Measurements from ENCODE around the gene SH2B3. TPM values are rescaled to one million over a fixed set of nuclear protein-coding genes. Genes with fewer than 3 reads are reported as not detected.

SH2B3 gene
- total RNA-seq, 1 donor from 2014 or later, result 11.3 TPM

DNA sequence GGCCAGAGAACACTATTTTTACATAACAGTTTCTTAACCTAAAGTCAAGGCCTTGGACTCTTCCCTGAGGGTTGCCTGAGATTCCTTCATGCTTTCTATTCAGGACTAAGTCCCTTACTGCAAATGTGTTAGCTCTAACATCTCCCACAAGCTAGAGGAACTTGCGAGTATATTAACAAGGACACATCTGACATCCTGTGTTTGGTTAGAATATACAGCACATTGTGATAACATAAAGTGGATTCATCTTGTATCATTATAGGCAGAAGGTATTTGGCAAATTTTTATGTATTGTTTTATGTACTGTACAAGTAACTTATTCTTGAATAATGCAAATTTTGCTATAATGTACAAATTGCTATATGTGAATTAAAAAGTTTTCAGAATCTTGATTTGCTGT is 45.5 kb downstream of the SH2B3 start:
- peaks cover 7% of the 10 kb centered on the region for H3K36me3 Mint-ChIP-seq (ENCODE audit: low read depth)
- TF ChIP-seq, protein P1, sequence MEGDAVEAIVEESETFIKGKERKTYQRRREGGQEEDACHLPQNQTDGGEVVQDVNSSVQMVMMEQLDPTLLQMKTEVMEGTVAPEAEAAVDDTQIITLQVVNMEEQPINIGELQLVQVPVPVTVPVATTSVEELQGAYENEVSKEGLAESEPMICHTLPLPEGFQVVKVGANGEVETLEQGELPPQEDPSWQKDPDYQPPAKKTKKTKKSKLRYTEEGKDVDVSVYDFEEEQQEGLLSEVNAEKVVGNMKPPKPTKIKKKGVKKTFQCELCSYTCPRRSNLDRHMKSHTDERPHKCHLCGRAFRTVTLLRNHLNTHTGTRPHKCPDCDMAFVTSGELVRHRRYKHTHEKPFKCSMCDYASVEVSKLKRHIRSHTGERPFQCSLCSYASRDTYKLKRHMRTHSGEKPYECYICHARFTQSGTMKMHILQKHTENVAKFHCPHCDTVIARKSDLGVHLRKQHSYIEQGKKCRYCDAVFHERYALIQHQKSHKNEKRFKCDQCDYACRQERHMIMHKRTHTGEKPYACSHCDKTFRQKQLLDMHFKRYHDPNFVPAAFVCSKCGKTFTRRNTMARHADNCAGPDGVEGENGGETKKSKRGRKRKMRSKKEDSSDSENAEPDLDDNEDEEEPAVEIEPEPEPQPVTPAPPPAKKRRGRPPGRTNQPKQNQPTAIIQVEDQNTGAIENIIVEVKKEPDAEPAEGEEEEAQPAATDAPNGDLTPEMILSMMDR (conservative IDR thresholded peaks at IDR 0.05), result no peak
- peak overlapping the region; percentile 54 for H3K27ac Mint-ChIP-seq (ENCODE audit: unreplicated experiment)
- H3K9me3 Mint-ChIP-seq, result no peaks in the 10 kb centered on the region
- peaks cover 5% of the 10 kb centered on the region for H3K4me1 Mint-ChIP-seq
- no peaks in the 10 kb centered on the region for H3K27me3 Mint-ChIP-seq (ENCODE audit: low read depth)
- no peak overlapping the region for H3K4me3 Mint-ChIP-seq
- no peak for DNase-seq (ENCODE audit: low read depth, low spot score)

DNA sequence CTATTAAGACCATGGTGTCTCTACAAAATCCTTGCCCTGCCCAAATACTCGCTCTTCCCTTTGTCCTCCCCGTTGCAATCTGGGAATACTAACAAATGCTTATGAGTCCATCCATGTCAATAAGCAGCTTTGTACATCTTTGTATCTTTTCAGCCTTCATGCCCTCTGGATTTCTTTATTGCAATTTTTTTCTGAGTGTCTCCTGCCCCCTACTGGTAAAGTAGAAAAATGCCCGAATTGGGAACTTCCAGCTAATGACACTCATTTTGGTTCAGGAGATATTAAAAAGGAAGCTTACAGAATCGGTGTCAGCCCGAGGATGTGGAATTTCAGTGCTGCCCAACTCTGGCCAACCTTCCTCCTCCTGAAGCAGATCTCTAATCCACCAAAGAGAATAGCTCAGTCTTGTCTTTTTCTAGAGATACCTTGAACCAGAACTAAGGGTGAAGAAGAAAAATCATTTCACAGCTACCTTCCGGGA is 46.0 kb downstream of the SH2B3 start:
- H3K27ac Mint-ChIP-seq (ENCODE audit: unreplicated experiment), result no peak overlapping the region
- H3K9me3 Mint-ChIP-seq, result no peaks in the 10 kb centered on the region
- TF ChIP-seq, protein P1 (conservative IDR thresholded peaks at IDR 0.05), result peak; percentile 88
- H3K36me3 Mint-ChIP-seq (ENCODE audit: low read depth), result peaks cover 8% of the 10 kb centered on the region
- no peak for DNase-seq (ENCODE audit: low read depth, low spot score)
- H3K4me1 Mint-ChIP-seq, result peaks cover 4% of the 10 kb centered on the region
- no peaks in the 10 kb centered on the region for H3K27me3 Mint-ChIP-seq (ENCODE audit: low read depth)
- no peak overlapping the region for H3K4me3 Mint-ChIP-seq

DNA sequence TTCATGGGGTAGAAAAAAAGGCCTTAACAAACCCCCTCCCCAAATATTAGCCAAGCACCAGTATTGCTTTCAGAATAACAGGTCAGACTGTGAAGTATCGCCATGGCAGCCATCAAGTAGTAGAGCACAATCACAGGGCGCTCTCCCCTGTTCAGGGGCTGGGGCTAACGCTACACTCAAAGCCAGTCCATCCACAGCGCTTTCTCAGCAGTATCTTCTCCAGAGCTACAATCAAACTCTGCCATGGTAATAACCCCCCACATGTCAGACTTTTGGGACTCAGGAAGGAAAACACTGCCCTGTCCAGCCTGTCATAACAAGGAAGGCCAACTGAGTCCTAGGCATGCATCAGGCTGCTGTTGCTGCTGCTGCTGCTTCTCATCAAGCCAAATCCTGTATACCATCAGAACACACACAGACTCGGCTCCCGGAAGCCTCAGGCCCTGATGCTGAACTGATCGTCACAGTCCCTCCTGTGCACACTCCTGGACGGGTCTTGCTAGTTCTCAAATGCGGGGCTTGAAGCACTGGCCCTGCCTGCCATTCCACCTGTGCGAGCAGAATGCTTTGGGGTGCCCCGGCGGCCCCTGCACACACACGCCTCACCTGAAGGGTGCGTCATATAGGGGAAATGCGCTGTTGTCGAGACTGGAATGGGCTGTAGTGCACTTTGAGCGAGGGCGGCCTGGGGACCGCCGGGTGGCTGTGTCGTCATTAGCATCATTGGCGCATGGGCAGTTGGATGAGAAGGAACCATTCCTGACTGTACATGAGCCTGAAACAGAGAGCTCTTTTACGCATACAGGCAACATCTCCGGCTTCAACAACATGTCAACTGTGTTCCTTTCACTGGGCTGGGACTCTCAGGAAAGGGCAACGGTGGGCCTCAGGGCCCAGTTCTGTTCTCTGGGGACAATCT is 47.6 kb downstream of the SH2B3 start:
- DNase-seq (ENCODE audit: low read depth, low spot score), result no peak
- H3K36me3 Mint-ChIP-seq (ENCODE audit: low read depth), result peaks cover 10% of the 10 kb centered on the region
- H3K4me1 Mint-ChIP-seq, result peaks cover 4% of the 10 kb centered on the region
- H3K27me3 Mint-ChIP-seq (ENCODE audit: low read depth), result no peaks in the 10 kb centered on the region
- no peak overlapping the region for H3K27ac Mint-ChIP-seq (ENCODE audit: unreplicated experiment)
- TF ChIP-seq, protein P1 (conservative IDR thresholded peaks at IDR 0.05), result no peak
- no peak overlapping the region for H3K4me3 Mint-ChIP-seq
- no peaks in the 10 kb centered on the region for H3K9me3 Mint-ChIP-seq

DNA sequence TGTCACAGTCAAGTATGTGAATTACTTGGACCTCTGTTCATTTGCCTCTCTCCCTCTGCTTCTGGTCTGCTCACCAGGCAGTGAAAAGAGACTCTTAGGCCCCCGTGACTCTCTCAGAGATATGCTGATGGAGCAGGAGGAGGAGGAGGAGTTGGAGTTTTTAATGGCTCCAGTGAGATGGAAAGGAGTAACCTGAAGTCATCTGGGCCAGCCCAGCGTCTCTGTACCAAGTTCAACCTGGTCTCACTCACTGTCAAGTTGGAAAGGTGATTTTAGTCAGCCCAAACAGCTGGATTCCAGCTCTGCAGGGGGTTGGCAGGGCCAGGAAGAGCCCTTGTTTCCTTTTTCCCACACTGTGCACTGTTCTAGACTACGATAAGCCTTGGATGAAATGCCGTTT is 48.6 kb downstream of the SH2B3 start:
- H3K4me1 Mint-ChIP-seq, result peaks cover 4% of the 10 kb centered on the region
- H3K27ac Mint-ChIP-seq (ENCODE audit: unreplicated experiment), result peak overlapping the region; percentile 39
- H3K4me3 Mint-ChIP-seq, result no peak overlapping the region
- H3K9me3 Mint-ChIP-seq, result no peaks in the 10 kb centered on the region
- peaks cover 10% of the 10 kb centered on the region for H3K36me3 Mint-ChIP-seq (ENCODE audit: low read depth)
- no peak for DNase-seq (ENCODE audit: low read depth, low spot score)
- TF ChIP-seq, protein P1 (conservative IDR thresholded peaks at IDR 0.05), result no peak
- H3K27me3 Mint-ChIP-seq (ENCODE audit: low read depth), result no peaks in the 10 kb centered on the region

DNA sequence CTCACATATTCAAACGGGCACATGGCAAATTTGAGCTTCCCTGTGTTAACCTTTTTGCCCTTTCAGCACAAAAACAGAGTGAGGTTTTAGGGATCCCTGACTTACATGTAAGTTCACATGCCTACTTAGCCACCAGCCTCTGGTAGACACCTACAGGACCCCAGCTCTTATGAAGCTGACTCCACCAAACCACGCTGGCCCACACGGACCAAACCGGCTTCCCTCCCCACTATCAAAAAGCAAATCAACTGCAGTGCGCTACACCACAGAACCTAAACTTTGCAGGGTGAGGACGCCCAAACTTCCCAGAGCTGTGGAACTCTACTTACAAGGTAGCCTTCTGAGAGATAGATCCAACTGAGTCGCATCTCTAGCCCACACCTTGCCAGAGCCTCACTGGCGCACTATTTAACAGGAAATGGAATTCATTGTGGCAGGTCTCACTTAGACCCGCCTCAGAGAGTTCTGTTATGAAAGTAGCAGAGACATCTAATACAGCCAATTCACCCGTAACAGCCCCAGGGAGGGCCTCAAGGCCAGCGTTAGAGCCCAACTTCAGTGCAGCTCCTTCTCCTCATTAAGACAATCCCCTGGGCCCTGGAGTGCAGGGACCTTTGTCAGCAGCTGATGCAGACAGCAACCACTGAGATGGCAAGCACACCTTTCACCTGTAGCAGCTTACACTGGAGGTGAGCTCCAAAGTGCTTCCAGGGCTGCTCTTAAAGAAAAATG is 49.2 kb downstream of the SH2B3 start:
- TF ChIP-seq, protein P1 (conservative IDR thresholded peaks at IDR 0.05), result no peak
- H3K27me3 Mint-ChIP-seq (ENCODE audit: low read depth), result no peaks in the 10 kb centered on the region
- H3K9me3 Mint-ChIP-seq, result no peaks in the 10 kb centered on the region
- H3K27ac Mint-ChIP-seq (ENCODE audit: unreplicated experiment), result peak overlapping the region; percentile 39
- no peak overlapping the region for H3K4me3 Mint-ChIP-seq
- peaks cover 4% of the 10 kb centered on the region for H3K4me1 Mint-ChIP-seq
- peaks cover 10% of the 10 kb centered on the region for H3K36me3 Mint-ChIP-seq (ENCODE audit: low read depth)
- no peak for DNase-seq (ENCODE audit: low read depth, low spot score)
